Gastroesophageal sphincter (tissue), 4 donors: ENCODE results near the gene ELMOD2. TPM values are rescaled to one million over a fixed set of nuclear protein-coding genes. Genes with fewer than 3 reads are reported as not detected.

Source experiments
- ATAC-seq: fragments of 150-250 bp; one replicate; pipeline ENCODE4 v1.9.1; 2016; ENCODE audit warnings: mild to moderate bottlenecking, moderate library complexity
- H3K27ac ChIP-seq, 4 donors: fragments of 200-600 bp; sonication (generic) in 3 of 4; 1 replicate in 3 of 4; 2 replicates in 1 of 4; pipeline ENCODE4 v1.5.1; 2016 to 2019
- H3K27me3 ChIP-seq: fragments of 200-600 bp; sonication (generic); one replicate; pipeline ENCODE4 v1.5.1; 2019
- H3K36me3 ChIP-seq, 2 donors: fragments of 200-600 bp; sonication (generic); one replicate each; pipeline ENCODE4 v1.5.1; 2019; ENCODE audit warnings: control low read depth in 1 of 2
- H3K4me1 ChIP-seq, 3 donors: fragments of 200-600 bp; sonication (generic); 1 replicate in 2 of 3; 2 replicates in 1 of 3; pipeline ENCODE4 v1.5.1; 2016 to 2019; ENCODE audit warnings: control low read depth in 2 of 3
- H3K4me3 ChIP-seq, 2 donors: fragments of 200-600 bp; sonication (generic); one replicate each; pipeline ENCODE4 v1.5.1; 2019; ENCODE audit warnings: mild to moderate bottlenecking in 1 of 2, moderate library complexity in 1 of 2
- H3K9me3 ChIP-seq, 3 donors: fragments of 200-600 bp; sonication (generic); one replicate each; pipeline ENCODE4 v1.5.1; 2017 to 2019; ENCODE audit warnings: control low read depth in 2 of 3
- EP300 ChIP-seq: sonication (generic); formaldehyde crosslinking; IDR thresholded peaks from one replicate; pipeline ENCODE4 v1.6.1; 2017; ENCODE audit warnings: antibody characterized with exemption, mild to moderate bottlenecking
- POLR2A ChIP-seq, 2 donors: fragments of 450-650 bp; IDR thresholded peaks; one replicate each; pipeline ENCODE4 v1.6.1; 2017; ENCODE audit warnings: antibody characterized with exemption in 2 of 2, mild to moderate bottlenecking in 2 of 2, moderate library complexity in 1 of 2
- POLR2AphosphoS5 ChIP-seq: sonication (generic); formaldehyde crosslinking; IDR thresholded peaks from one replicate; pipeline ENCODE4 v1.6.1; 2017; ENCODE audit warnings: antibody characterized with exemption
- WGBS, 2 donors: methylation state at CpG; one replicate each; pipeline ENCODE4 v1.1.5; 2018; ENCODE audit warnings: low coverage in 1 of 2; 5-methylcytosine and 5-hydroxymethylcytosine counted together
- total RNA-seq, 4 donors: library from RNA; depleted of rRNA; stranded (reverse); fragments of >200 nt; gene quantifications; one replicate each; pipeline ENCODE4 v1.1.0, GENCODE V29; 2016
- TF ChIP-seq, protein P1 (sequence below), 4 experiments: fragments of 200-600 bp in 2 of 4; fragments of 450-650 bp in 2 of 4; sonication (generic) in 1 of 4; IDR thresholded peaks; one replicate each; pipeline ENCODE4 v1.5.1; 2017 to 2019; ENCODE audit warnings: antibody characterized with exemption in 4 of 4, mild to moderate bottlenecking in 2 of 4, moderate library complexity in 2 of 4

ELMOD2 gene
- total RNA-seq, 4 donors from 2014 or later: 14.1 to 25.2 (median 20.2) TPM

- Histone ChIP-seq H3K9me3 (no peaks in the 10 kb centered on the region), H3K4me3 (no peak overlapping the region), H3K27me3 (no peaks in the 10 kb centered on the region), H3K36me3 (no peaks in the 10 kb centered on the region), H3K27ac (no peak overlapping the region), H3K4me1 (no peaks in the 10 kb centered on the region)
- ATAC-seq: no peak
- WGBS, 2 donors: 67 to 88% methylated on average over 2 to 4 of the region's 4 CpGs
- no peak for TF ChIP-seq EP300
- TF ChIP-seq POLR2A (IDR thresholded peaks at IDR 0.05): no peak
- TF ChIP-seq, protein P1, sequence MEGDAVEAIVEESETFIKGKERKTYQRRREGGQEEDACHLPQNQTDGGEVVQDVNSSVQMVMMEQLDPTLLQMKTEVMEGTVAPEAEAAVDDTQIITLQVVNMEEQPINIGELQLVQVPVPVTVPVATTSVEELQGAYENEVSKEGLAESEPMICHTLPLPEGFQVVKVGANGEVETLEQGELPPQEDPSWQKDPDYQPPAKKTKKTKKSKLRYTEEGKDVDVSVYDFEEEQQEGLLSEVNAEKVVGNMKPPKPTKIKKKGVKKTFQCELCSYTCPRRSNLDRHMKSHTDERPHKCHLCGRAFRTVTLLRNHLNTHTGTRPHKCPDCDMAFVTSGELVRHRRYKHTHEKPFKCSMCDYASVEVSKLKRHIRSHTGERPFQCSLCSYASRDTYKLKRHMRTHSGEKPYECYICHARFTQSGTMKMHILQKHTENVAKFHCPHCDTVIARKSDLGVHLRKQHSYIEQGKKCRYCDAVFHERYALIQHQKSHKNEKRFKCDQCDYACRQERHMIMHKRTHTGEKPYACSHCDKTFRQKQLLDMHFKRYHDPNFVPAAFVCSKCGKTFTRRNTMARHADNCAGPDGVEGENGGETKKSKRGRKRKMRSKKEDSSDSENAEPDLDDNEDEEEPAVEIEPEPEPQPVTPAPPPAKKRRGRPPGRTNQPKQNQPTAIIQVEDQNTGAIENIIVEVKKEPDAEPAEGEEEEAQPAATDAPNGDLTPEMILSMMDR (IDR thresholded peaks at IDR 0.05): no peak
- no peak for TF ChIP-seq POLR2AphosphoS5
Measured at GRCh38 chr4:140557831-140558435, 34.0 kb downstream of the ELMOD2 start.

- no peaks in the 10 kb centered on the region for H3K36me3 ChIP-seq
- ATAC-seq: no peak
- no peaks in the 10 kb centered on the region for H3K27me3 ChIP-seq
- no peak overlapping the region for H3K4me3 ChIP-seq
- H3K4me1 ChIP-seq: no peaks in the 10 kb centered on the region
- 80 to 85% methylated on average over 6 of the region's 6 CpGs for WGBS, 2 donors
- H3K27ac ChIP-seq: no peak overlapping the region
- H3K9me3 ChIP-seq: no peaks in the 10 kb centered on the region
- TF ChIP-seq EP300 (no peak), POLR2A (IDR thresholded peaks at IDR 0.05) (no peak), POLR2AphosphoS5 (no peak)
- TF ChIP-seq, protein P1 (IDR thresholded peaks at IDR 0.05): no peak
Measured at GRCh38 chr4:140559696-140560095, 35.7 kb downstream of the ELMOD2 start.

DNA sequence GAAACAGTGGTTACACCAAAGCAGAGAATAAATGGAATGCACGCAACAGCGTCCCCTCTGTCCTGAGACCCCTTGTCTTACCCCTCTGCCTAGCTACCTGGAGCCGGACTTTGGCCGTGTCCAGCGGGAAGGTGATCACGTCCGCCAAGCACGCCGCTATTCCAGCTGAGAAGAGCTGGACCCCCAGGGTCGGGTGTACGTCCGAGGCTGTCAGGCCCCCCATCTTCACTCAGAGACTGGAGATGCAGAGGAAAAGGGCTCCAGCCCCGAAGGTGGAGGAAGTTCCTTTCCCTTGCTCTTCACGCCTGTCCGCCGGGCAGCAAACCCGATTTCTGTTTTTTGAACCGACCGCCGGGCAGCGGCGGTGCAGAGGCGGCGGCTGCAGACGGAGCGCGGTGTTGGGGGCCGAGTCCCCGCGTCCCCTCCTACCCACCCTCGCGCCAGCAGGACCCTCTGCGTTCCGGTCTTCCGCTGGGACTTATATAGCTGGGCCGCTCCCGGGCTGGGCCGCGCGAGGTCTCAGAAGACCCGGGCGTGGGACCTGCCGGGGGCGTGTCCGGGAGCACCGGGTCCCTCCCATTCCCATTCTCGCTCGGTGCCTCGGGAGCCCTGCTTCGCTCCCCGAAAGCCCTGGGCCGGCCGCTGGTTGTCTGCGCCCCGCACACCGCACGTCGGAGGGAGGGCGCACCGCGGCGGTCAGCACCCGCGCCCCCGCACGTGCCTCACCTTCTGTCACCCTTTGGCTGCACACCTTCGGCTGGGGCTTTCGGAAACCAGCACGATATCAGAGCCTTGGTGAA is 44.7 kb downstream of the ELMOD2 start, which contains the start of gene UCP1:
TSS of gene UCP1 (minus strand) at position 455 of the 800 bp plus-strand sequence. CDS start at position 223, 232 bp downstream.
- H3K9me3 ChIP-seq: peaks cover 0 to 15% (median 0%) of the 10 kb centered on the region in 3 donors
- peaks cover 0 to 16% (median 15%) of the 10 kb centered on the region in 3 donors for H3K4me1 ChIP-seq
- H3K27me3 ChIP-seq: peaks cover 68% of the 10 kb centered on the region
- no peaks in the 10 kb centered on the region for H3K36me3 ChIP-seq
- 0% methylated on average over 3 of the region's 69 CpGs; no CpG with 5 or more reads in 1 of the 2 donors for WGBS, 2 donors
- H3K27ac ChIP-seq: no peak within 1 kb of the TSS
- ATAC-seq: peak; percentile 48
- H3K4me3 ChIP-seq: peak within 1 kb of the TSS; percentile 24 to 58
- no peak for TF ChIP-seq EP300

GRCh38 chr4:140569307-140569638 is 45.3 kb downstream of the ELMOD2 start:
- peaks cover 68% of the 10 kb centered on the region for H3K27me3 ChIP-seq
- peak overlapping the region in 1 of 2 donors; percentile 58 for H3K4me3 ChIP-seq
- peaks cover 0 to 15% (median 0%) of the 10 kb centered on the region in 3 donors for H3K9me3 ChIP-seq
- no peaks in the 10 kb centered on the region for H3K36me3 ChIP-seq
- 60 to 63% methylated on average over 2 to 7 of the region's 7 CpGs for WGBS, 2 donors
- TF ChIP-seq EP300 (no peak), POLR2A (IDR thresholded peaks at IDR 0.05) (no peak), POLR2AphosphoS5 (no peak)
- TF ChIP-seq, protein P1 (IDR thresholded peaks at IDR 0.05): no peak
- ATAC-seq: no peak
- no peak overlapping the region for H3K27ac ChIP-seq
- peaks cover 0 to 16% (median 15%) of the 10 kb centered on the region in 3 donors for H3K4me1 ChIP-seq

GRCh38 chr4:140571620-140572019 is 47.7 kb downstream of the ELMOD2 start:
- Histone ChIP-seq H3K9me3 (peaks cover 0 to 15% (median 0%) of the 10 kb centered on the region in 3 donors), H3K27me3 (peaks cover 66% of the 10 kb centered on the region), H3K4me1 (peaks cover 0 to 16% (median 15%) of the 10 kb centered on the region in 3 donors), H3K4me3 (no peak overlapping the region), H3K36me3 (no peaks in the 10 kb centered on the region), H3K27ac (no peak overlapping the region)
- WGBS, 2 donors: 92% methylated on average over 2 of the region's 2 CpGs; no CpG with 5 or more reads in 1 of the 2 donors
- TF ChIP-seq, protein P1 (IDR thresholded peaks at IDR 0.05): no peak
- TF ChIP-seq POLR2A (IDR thresholded peaks at IDR 0.05): no peak
- no peak for TF ChIP-seq POLR2AphosphoS5
- no peak for TF ChIP-seq EP300
- no peak for ATAC-seq
